Measurements from ENCODE around the gene PHF20. TPM values are rescaled to one million over a fixed set of nuclear protein-coding genes. Genes with fewer than 3 reads are reported as not detected.

The PHF20 gene
- total RNA-seq, 4 donors from 2014 or later, result 35.3 to 109 (median 76.5) TPM

- no peaks in the 10 kb centered on the region for H3K9me3 ChIP-seq
- H3K4me1 ChIP-seq, result peaks cover 0 to 9% of the 10 kb centered on the region in 2 donors
- no peaks in the 10 kb centered on the region for H3K36me3 ChIP-seq
- DNase-seq, result no peak
- intact Hi-C loops (cut with DNase I; ENCODE audit: low total_unique reads), result no loop called here
- no peak overlapping the region for H3K27ac ChIP-seq
- TF ChIP-seq CTCF (IDR thresholded peaks at IDR 0.05) (no peak), POLR2A (IDR thresholded peaks at IDR 0.05) (no peak)
- H3K4me3 ChIP-seq, result no peak overlapping the region
- H3K27me3 ChIP-seq, result no peaks in the 10 kb centered on the region
These were observed 52.1 kb downstream of the PHF20 start for GRCh38 chr20:35823937-35824336.

- Histone ChIP-seq H3K36me3 (no peaks in the 10 kb centered on the region), H3K9me3 (no peaks in the 10 kb centered on the region), H3K4me3 (no peak overlapping the region), H3K4me1 (peaks cover 0 to 6% of the 10 kb centered on the region in 2 donors), H3K27ac (no peak overlapping the region), H3K27me3 (no peaks in the 10 kb centered on the region)
- intact Hi-C loops (cut with DNase I; ENCODE audit: low total_unique reads), result no loop called here
- DNase-seq, result no peak
- TF ChIP-seq POLR2A (IDR thresholded peaks at IDR 0.05) (no peak), CTCF (IDR thresholded peaks at IDR 0.05) (no peak)
These were observed 54.7 kb downstream of the PHF20 start for GRCh38 chr20:35826397-35826998.

- no peak for DNase-seq
- TF ChIP-seq CTCF (IDR thresholded peaks at IDR 0.05), result no peak
- TF ChIP-seq POLR2A (IDR thresholded peaks at IDR 0.05), result no peak
- Histone ChIP-seq H3K4me1 (no peaks in the 10 kb centered on the region), H3K36me3 (no peaks in the 10 kb centered on the region), H3K27ac (no peak overlapping the region), H3K27me3 (no peaks in the 10 kb centered on the region), H3K9me3 (no peaks in the 10 kb centered on the region), H3K4me3 (no peak overlapping the region)
- intact Hi-C loops (cut with DNase I; ENCODE audit: low total_unique reads), result no loop called here
These were observed 56.6 kb downstream of the PHF20 start for GRCh38 chr20:35828434-35828833.

- no peak overlapping the region for H3K27ac ChIP-seq
- no peaks in the 10 kb centered on the region for H3K36me3 ChIP-seq
- no peaks in the 10 kb centered on the region for H3K4me1 ChIP-seq
- no peak for TF ChIP-seq CTCF (IDR thresholded peaks at IDR 0.05)
- TF ChIP-seq POLR2A (IDR thresholded peaks at IDR 0.05), result no peak
- no peaks in the 10 kb centered on the region for H3K27me3 ChIP-seq
- DNase-seq, result no peak
- H3K4me3 ChIP-seq, result no peak overlapping the region
- H3K9me3 ChIP-seq, result no peaks in the 10 kb centered on the region
- intact Hi-C loops (cut with DNase I; ENCODE audit: low total_unique reads), result no loop called here
These were observed 57.1 kb downstream of the PHF20 start for GRCh38 chr20:35828916-35829315.

- Histone ChIP-seq H3K4me3 (no peak overlapping the region), H3K36me3 (no peaks in the 10 kb centered on the region), H3K27ac (no peak overlapping the region), H3K27me3 (no peaks in the 10 kb centered on the region), H3K9me3 (no peaks in the 10 kb centered on the region), H3K4me1 (no peaks in the 10 kb centered on the region)
- DNase-seq, result no peak
- TF ChIP-seq POLR2A (IDR thresholded peaks at IDR 0.05) (no peak), CTCF (IDR thresholded peaks at IDR 0.05) (no peak)
- intact Hi-C loops (cut with DNase I; ENCODE audit: low total_unique reads), result no loop called here
These were observed 58.4 kb downstream of the PHF20 start for GRCh38 chr20:35830264-35830663.
